Myocyte (in vitro differentiated cells): ENCODE data around the gene RHOBTB1. TPM values are rescaled to one million over a fixed set of nuclear protein-coding genes. Genes with fewer than 3 reads are reported as not detected.
"Not testable (repeated sequence)": the region's sequence is repeated elsewhere in the genome, so short reads cannot be mapped to it uniquely, and the experiment has no call there.

ENCODE experiments used
- DNase-seq: peaks from one replicate; pipeline ENCODE4 v3.0.0-alpha.2; 2012; ENCODE audit warnings: low read depth
- total RNA-seq: library from RNA; depleted of rRNA; stranded (reverse); fragments of >200 nt; gene quantifications from 2 replicates; pipeline ENCODE4 v1.2.3, GENCODE V29; 2014

The RHOBTB1 gene
- total RNA-seq, 1 donor from 2014 or later = 29.6 TPM

DNA sequence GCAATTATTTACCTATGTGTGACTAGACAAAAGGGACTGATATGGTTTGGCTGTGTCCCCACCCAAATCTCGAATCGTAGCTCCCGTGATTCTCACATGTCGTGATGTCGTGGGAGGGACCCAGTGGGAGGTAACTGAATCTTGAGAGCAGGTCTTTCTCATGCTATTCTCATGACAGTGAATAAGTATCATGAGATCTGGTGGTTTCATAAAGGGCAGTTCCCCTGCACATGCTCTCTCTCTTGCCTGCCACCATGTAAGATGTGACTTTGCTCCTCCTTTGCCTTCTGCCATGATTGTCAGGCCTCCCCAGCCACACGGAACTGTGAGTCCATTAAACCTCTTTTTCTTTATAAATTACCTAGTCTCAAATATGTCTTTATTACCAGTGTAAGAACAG, 37.2 kb downstream of the RHOBTB1 start:
- DNase-seq = not testable (repeated sequence)

GRCh38 chr10:60906411-60906810, 37.6 kb downstream of the RHOBTB1 start:
- DNase-seq = no peak

DNA sequence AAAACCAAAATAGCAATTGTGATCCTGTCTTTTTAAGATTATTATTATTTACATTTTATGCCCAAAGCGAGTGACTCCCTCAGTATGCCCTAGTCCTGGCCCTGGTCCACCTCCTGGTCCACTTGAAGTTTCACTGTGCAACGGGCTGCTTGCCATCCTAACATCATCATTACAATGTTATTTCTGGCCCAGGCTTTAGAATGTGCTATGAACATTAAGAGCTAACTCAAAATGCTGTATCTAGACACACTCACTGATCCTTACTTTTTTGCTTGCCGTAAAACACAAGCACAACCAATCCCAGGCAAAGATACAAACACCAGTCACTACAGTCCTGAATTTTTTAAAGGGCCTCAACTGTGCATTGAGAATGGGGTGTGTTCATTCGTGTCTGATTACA, 38.4 kb downstream of the RHOBTB1 start:
- no peak for DNase-seq

DNA sequence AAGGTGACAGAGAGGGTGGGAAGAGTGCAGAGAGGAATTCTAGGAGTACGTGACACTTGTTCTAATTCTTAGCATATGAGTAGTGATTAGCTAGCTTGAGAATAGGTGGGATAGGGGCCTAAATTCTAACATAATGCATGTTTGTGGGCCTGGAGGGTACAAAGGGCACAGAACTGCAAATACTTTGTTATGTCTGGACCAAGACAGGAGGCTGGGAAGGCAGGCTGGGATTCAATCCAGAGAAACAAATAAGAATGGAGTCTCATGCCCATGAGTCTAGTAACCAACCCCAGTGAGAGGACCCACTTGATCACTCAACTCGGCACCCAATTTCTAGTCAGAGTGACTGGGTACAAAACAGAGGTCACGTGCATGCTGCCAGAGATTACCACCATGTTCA, 40.9 kb downstream of the RHOBTB1 start:
- no peak for DNase-seq

GRCh38 chr10:60901561-60902235, 42.3 kb downstream of the RHOBTB1 start:
- DNase-seq = peak; percentile 41

DNA sequence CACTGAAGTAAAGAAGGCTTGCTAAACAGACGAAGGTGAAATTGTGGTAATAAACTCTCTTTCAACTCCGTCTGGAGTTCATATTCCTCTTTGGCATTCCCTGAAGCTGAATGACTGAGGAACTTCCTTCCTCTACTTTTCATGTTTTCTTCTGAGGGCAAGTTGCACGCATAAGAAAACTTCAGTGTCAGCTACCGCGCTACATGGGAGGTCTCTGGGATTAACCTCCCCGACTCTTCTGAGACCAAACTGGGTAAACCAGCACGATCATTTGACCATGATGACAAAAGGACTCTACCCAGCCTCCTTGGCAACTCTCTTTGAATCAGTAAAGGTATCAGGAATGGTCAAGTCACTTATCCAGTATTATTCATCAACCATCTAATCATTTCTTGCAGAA, 44.7 kb downstream of the RHOBTB1 start:
- no peak for DNase-seq

- peak; percentile 47 for DNase-seq
Observed at GRCh38 chr10:60898321-60898720, 45.7 kb downstream of the RHOBTB1 start.

GRCh38 chr10:60896810-60897209, 47.2 kb downstream of the RHOBTB1 start:
- DNase-seq = no peak

GRCh38 chr10:60896033-60896432, 48.0 kb downstream of the RHOBTB1 start:
- DNase-seq = peak; percentile 52

GRCh38 chr10:60894786-60895185, 49.2 kb downstream of the RHOBTB1 start:
- no peak for DNase-seq

- DNase-seq = no peak
Observed at GRCh38 chr10:60893231-60893630, 50.8 kb downstream of the RHOBTB1 start.

GRCh38 chr10:60892571-60892970, 51.4 kb downstream of the RHOBTB1 start:
- DNase-seq = no peak

DNA sequence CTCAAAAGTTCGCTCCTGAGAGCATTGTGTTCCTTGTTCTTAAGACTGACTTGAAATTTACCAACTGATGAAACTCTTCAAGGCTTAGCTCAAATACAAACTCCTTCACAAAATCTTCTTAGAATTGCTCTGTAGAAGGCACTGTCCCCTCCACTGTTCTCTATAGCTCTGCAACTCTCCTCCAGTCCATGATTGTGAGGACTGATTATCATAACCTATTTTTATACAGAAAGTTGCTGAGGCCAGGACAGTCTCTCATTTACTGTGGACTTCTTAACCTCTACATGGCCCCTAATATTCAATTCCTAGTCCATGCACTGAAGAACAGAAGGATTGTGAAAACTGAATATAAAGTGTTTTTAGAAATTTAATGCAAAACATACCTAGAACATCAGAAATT, 53.2 kb downstream of the RHOBTB1 start:
- no peak for DNase-seq

DNA sequence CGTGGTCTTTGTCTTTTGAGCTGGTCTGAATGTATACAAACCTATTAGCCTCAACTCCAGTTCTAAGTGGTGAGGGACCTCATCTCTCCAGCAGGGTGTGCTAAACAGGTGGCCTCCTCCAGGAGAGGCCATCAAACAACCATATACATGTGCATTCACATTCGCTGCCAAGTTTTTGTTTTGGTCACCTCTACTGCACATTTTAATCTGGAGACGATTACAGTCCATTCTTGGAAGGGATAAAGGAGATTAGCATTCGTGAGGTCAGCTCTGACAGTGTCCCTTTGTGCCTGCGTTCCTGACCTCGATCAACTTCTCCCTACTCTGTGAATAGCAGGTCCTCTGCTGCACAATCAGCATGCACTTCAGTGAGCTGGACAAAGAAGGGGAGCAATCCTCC, 60.8 kb downstream of the RHOBTB1 start:
- DNase-seq = no peak

DNA sequence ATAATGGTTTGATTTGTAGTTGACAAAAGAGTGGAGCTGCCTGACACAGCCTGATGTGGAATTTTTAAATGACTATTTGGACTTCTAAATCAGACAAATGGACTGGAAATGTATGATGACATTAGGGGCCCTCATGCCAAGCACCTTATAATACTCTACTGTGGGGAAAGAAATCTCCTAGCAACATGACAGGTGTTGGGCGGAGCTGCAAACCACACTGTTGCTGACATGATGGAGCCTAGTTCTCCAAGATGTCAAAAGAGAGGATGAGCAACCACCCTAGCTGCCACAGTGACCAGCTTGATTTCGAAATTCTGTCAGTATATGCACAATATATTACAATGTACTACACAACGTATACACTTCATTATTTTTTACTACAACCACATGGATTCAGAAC, 65.8 kb downstream of the RHOBTB1 start:
- DNase-seq = peak; percentile 79

- DNase-seq = no peak
Observed at GRCh38 chr10:60877777-60878120, 66.2 kb downstream of the RHOBTB1 start.

DNA sequence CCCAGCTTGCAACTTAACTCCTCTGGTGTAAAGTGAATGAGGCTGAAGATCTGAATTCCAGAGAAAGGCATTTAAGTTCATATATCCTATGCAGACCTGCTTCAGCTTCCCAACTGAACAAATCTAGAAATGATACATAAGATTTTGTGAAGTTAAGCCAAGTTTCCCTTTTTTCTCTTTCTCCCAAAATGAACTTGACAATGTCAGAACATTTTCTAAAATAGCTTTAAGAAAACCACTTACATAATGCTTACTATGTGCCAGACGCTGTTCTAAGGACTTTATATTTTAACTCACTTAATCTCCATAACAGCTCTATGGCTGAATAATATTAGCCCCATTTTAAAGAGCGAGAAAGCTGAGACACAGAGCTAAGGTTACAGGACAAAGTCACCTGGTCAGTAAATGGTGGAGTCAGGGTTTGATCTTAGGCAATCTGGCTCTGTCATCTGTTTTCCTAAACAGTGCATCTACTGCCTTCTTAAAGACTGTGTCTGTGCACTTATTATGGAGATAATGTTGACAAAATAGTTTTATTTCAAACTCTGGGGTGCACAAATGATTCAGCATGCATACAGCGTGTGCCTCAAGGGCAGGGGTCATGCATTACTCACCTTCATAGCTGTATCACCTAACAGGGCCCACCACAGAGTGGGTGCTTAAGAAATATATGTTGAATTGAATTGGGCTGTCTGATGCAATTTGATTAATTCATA, 66.8 kb downstream of the RHOBTB1 start:
- DNase-seq = no peak

DNA sequence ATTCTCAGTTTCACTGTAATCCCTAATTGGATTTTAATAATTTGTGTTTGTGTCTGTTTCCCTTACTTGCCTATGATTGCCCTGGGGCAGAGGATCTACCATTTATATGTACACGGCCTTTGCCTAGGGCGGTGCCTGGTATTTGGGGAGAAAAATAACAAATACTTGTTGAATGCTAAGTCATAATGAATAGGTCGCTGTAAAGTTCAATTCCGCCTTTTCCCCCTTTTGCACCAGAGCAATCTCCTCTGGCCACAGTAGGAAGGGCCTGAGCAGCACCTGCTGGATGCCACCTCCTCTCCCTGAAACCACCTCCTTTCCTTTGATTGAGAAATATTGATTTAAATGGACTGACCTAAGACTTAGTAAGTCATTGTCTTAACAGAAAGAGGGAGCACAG, 70.2 kb downstream of the RHOBTB1 start:
- DNase-seq = no peak

DNA sequence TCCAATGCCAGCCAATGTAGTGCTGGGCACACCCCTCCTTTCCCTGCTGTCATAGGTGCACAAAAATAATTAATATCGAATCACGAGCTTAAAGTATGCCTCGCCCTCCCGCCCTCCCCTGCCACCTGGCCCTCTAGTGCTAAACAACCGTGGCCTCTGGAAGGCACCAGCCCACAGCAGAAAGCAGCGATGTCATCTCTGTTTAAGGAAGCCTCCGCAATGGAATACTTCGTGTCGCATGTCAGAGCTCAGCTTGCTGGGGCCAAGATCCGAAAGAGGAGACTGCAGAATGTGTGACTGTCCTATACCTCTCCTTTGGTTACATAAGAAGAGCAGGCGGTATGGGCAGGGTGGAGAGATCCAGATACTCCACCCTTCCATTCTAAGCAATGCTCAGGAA, 71.5 kb downstream of the RHOBTB1 start:
- peak; percentile 53 for DNase-seq

DNA sequence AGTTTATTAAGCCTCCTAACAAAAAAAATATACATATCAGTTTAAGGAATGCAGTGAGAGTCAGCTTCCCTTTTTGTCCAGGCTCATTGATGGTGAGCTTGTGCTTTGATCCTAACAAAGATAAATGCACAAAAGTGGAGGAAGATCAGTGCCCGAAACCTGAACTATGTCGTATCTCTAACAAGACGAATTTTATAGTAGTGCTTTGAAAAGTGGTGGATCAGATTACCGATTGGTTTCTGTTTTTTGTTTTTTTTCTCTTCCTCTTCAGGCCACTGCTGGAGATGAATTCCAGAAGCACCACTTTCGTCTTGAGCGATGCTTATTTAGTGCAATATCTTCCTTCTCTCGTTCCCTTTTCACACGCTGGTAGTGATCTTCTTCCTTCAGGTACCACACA, 72.8 kb downstream of the RHOBTB1 start:
- no peak for DNase-seq

DNA sequence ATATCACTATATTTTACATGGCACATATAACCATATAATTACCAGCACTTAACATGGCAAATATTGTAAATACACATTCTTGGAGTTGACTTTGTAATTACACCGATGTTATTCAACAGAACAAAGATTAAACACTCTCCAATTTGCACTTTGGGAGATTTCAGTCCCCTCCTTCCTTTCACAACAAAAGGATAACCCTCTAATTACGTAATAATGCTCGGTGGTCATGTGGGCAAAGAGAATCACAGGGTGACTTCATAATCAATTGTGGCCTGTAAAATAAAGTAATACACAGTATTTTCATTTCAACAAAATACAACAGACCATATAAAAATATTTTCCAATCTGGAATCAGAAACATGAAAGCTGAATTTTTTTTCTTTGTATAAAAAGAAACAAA, 73.2 kb downstream of the RHOBTB1 start:
- no peak for DNase-seq

DNA sequence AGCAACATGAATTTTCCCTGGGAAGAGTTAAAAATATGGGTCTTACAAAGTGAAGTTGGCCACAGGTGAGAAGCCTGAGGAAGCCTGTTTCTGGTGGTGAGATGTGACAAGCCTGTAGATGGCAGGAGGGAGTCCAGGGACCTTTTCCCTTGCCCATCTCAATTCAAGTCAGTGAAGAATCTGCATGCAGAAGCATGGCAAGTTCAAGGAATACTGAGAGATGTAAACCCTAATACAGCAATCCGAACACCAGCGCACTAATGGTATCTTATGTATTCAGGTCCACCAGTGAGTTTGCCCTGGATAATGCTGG, 73.6 kb downstream of the RHOBTB1 start:
- DNase-seq = peak; percentile 20

- peak; percentile 52 for DNase-seq
Observed at GRCh38 chr10:60869652-60870415, 74.2 kb downstream of the RHOBTB1 start.
